HG02938 (cell line): ENCODE results near the gene RPL19.
"Not testable (repeated sequence)": the region's sequence is repeated elsewhere in the genome, so short reads cannot be mapped to it uniquely, and the experiment has no call there.

Experiments
- ATAC-seq: cut with Tn5 transposase; IDR thresholded peaks from one replicate; pipeline ENCODE4 v1.9.1; 2021; ENCODE audit warnings: mild to moderate bottlenecking, moderate library complexity; ENCODE audit not compliant: unreplicated experiment

RPL19 gene

DNA sequence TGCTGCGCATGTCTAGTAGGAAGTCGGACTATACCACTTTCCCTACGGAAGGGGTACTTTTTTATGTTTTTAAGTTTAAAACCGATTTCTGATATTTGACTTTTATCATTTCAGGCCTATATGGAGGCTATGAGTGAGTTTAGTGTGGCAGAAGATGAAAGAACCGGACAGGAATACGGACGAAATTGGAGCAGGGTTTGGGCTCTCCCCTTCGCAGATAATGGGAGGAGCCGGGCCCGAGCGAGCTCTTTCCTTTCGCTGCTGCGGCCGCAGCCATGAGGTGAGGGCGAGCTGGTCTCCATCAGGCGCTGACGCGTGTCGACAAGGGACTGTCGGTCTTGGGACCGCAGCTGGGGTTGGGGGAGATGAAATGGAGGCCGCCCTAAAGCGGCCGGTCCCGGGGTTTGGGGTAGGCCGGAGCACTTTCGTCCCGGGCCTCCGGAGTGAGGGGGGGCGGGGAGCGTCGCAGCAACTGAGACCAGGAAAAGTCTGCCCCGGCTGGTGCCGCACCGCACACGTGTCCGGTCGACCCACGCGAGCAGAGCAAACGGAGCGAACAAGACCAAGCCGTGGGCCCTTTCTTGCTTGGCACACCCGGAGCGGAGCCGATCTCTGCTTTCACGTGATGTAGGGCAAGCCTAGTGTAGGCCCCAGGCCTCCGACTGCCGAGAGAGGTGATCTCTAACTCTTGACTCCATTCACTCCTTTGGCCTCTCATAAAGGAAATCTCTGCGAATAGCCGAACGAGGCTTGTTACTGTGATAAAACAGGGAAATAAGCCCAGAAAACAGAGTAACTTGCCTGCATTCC, at the start of gene RPL19:
TSS of gene RPL19 (plus strand) at position 214 of the 810 bp plus-strand sequence. CDS start at position 276, 62 bp downstream.
- peak; percentile 48 for ATAC-seq

DNA sequence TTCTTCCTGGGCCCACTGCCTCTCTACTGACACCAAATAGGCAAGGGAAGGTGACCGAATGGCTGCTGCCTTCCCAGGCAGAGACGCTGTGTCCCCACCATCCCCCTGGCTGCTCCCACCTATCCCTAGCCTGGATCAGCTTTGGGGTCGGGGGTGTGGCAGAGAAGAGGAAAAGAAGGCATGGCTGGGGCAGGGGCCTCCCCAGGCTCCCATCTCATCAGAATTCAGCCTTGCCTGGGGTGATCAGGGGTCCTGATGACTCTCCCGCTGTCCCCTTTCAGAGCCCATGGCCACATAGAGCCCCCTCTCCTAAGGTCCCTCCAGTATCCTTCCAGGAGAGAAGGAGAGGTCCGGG, 49.3 kb upstream of the RPL19 start:
- ATAC-seq, result no peak

DNA sequence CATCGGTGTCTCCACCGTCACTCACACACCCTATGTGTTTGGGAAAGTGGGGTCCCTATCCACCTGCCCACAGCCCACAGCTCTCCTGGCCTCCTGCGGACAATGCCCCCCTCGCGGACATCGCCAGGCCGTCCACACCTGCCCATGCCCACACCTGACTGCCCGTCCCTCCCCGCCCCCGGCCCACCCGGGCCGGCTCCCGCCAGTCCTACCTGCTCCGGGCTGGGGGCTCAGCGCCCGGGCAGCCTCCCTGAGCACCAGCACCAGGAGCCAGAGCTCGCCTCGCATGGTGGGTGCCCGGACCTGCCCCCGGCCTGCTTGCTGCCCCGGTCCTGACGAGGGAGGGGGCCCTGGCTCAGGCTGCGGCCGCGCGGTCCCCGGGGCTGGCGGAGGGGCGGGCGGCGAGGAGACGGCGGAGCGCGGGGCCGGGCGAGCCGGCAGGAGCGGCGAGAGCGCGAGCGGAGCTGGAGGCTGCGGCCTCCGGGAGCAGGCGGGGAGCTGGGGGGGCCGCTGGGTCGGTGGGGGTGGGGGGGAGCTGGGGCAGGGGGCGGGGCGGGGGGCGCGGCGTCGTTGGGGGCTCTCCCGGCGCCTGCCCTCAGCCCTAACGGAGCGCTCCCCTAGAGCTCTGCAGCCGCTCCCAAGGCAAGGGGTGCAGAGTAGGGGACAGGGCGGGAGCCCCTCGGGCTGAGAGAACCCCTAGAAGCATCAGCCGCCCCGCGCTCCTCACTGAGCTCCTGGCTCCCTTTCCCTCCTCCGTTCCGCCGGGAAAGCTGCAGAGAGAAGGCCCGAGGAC, 48.7 kb upstream of the RPL19 start, which contains the start of gene PLXDC1:
TSS of gene PLXDC1 (minus strand) at position 488 of the 793 bp plus-strand sequence. CDS start at position 288, 200 bp downstream.
- ATAC-seq, result no peak

DNA sequence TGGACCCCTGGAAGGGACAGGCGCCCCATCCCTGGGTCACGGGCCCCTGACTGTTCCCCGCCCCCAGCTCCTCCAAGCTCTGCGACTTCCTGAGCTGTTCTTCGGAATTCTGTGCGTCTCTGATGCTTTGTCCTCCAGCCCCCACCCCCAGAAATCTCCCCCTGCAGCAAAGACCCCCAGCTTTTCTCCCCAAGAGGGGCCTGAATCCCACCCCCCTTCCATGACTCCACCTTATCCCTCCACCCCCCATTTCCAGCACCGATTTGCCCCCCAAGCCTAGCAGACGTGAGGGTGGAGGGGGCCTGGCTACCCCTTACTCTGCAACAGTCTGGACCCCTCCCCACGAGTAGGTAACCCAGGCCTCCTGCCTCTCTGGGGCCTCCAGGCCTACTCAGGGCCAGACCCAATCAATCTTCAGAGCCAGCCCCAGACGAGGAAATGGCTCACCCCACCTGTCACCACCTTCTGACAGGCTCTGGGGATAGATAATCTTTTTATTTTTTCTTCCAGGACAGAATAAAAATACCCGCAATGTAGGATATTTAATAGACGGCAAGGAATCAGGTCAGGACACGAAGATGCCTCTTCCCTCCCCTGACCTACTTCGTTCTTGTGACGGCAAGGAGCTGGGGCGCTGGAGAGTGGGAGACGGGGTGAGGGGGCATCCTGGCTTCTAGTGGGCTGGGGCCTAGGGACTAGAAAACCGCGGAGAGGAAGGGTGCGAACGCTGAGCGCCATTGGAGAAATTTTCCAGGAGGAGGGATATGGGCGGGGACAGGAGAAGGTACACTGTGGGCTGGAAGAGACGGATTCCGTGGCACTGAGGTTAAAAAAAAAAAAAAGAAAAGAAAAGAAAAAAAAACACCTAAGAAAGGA, 47.9 kb upstream of the RPL19 start:
- no peak for ATAC-seq

DNA sequence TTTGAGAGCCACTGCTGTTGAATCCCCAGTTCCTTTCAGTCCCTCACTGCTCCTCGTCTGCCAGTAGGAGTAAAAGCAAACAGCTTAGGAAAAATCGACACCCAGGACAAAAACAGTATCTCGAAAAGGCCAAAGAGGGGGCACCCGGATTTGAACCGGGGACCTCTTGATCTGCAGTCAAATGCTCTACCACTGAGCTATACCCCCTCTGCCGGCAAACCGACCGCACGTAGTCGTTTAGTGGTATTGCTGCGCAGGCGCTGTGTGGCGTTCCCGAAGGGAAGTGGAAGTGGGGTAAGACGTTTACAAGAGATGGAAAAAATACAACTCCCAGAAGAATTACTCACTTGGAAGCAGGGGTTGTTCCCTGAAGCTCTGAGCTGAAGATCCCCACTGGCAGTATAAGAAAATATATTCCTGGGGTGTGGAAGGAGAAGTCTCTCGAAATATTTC, 46.5 kb upstream of the RPL19 start:
- peak; percentile 44 for ATAC-seq

DNA sequence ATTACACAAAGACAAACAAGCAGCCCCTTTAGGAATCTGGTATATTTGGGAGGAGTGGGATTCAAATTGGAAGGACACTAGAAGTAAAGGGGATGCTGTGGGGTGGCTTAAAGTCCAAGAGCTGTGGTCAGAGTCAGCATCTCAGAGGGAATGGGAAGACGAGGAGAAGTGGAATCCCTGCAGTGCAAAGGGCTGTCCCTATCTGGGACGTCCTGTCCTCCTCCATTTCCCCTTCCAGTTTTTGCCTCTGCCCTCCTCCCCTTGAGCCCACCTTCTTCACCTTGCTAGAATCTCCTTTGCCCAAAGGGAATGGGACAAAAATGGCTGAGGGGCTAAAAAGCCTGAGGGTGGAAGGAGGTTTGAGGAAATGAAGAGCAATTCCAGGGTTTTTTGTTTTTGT, 44.4 kb upstream of the RPL19 start:
- ATAC-seq, result no peak

DNA sequence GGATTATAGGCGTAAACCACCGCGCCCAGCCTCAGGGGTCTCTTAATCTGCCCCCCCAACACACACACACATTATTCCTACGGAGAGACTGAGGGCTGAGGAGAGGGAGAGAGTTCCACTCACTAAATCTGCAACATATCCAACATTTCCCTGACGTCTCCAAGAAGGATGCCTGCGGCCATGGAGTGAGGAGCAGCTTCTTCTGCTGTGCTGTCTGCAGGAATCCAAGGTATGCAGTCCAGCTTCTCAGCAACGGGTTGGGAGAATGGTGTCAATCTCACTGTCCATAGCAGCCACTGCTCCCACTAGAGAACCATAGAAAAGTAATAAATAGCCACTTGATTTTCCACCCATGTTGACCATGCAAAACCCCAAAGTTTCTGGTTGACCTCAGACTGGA, 43.6 kb upstream of the RPL19 start:
- ATAC-seq, result no peak

DNA sequence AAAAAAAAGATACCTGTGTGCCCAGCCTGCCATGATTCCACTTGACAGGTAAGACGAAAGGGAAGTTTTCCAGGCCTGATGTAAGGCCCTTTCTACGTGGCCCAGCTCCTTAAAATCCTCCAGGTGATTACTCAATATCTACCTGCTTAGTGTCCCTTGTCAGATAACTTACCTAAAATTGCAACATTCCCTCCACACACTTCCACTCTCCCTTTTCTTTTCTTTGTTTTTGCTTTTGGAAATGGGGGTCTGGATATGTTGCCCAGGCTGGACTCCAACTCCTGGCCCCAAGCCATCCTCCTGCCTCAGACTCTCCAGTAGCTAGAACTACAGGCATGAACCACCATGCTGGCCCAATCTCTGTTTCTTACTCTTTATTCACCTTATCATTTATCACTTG, 41.5 kb upstream of the RPL19 start:
- ATAC-seq, result no peak

DNA sequence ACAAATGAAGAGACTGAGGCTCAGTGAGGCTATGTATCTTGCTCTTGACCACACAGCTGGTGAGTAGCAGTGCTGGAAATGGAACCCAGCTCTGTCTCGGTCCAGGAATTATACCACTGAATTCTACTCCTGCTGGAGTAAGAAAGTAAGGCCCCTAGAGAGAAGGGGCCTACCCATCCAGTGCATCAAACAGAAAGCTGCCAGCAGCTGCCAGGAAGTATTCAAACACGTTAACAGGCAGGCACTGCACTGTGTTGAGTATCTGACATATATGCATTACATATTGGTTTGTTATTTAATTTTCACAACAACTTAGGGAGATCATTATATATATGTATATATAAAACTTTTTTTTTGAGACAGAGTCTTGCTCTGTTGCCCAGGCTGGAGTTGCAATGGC, 38.1 kb upstream of the RPL19 start:
- no peak for ATAC-seq

DNA sequence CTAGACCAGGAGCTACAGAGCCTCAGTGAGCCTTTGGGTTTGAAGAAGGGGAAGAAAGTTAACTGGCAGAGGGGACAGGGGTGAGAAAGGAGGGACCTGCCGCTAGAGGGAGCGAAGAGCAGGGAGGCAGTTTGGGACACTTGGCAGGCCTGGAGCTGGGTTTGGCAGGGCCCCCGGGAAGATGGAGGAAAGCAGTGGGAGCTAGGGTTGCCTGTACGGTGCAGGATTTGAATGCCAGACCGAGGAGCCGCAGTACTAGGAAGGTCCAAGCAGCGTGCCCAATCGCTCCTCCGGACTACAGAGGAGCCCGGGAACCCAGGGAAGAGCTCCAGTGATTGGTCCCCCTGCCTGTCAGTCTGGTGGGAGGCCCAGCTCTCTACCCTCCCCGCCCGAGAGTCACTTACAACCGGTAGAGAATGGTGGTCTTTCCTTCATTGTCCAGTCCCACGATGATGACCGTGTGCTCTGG, 35.4 kb upstream of the RPL19 start:
- ATAC-seq, result peak; percentile 76

DNA sequence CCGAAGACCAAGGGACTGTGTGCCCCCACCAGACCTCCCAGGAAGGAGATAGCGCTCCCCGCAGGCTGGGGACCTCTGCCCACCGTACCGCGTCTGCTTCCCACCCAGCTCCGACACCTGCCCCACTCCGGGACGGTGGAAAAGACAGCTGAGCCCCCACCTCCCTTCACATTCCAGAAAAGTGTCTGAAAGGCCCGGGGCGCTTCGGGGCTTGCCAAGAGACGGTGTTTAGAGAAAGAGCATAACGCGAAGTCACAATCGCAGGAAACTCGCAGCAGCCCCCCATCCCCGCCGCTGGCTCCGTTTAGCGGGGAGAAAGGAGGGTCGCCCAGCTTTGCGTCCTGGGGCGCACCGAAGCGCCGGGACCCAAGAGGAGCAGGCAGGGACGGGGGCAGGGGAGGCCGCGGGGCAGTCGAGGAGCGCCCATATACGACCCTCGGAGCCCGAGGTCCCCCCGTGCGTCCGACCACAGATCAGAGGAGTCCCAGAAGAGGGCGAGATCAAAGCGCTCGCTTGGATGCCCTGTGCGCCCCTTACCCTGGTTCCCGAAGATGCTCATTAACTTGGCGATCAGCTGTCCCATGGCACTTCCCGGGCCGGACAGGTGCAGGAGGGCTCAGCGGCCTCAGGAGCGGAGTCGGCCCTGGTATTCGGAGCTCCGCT, 34.8 kb upstream of the RPL19 start:
- ATAC-seq, result no peak

DNA sequence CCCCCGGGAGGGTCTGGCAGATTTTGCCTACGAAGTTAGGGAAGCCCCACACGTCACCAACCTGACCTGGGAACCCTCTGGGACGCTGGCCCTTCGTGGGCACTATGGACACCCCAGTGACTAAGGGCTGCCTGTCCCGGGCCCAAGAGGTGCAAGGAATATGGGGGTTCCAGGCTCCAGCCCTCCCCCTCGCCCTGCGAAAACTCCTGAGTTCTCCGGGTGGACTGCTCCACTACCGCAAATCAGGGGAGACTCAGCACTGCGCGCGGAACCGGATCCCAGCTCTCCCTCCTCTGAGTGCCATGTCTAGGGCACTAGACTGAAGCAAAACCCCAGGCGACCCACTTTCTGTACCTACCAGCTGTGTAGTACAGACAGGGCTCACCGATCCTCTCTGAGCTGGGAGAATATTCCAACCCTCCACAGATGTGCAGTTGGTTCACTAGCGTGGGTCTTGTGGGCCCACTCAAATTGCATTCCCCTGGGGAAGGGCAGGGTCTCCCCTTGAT, 34.2 kb upstream of the RPL19 start, which contains the start of gene ARL5C:
TSS of gene ARL5C (minus strand) at position 321 of the 509 bp plus-strand sequence. CDS start 401 bp downstream, outside the sequence.
- ATAC-seq, result no peak

DNA sequence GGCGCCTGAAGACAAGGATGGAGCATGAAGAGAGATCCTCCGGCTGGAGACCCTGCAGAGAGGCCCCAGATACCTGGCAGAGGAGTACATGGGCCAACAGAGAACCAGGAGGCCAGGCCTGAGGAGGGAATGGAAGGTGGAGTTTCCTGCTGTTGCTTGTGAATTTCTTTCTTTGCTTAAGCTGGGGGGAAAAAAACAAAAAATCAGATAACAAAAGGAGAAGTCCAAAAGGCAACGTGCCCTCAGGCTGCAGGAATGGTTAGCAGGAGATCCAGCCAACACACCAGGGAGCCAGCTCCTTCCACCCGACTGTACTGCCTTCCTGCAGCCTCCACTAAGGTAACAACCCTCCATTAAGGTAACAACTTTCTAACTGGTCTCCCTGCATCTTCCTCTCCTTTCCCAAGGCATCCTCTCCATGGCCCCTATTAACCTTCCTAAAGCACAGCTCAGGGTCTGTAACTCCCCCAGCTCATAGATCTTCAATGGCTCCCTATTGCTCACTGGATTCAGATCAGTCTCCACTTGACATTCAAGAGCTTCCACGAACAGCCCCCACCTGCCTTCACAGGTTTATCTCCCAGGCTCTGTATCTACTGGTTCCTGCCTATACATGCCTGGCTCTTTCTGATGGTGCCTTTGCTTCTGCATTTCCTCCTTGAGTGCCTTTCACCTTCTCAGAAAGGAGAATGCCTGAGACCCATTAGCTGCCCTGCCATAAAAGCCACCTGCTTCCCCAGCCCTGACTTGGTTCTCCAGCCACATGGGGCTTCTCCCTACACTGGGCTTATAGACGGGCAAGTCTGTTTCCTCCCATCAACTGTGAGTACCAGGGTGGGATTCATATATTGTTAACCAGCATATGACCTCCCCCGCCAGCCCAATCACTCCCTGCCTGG, 33.4 kb upstream of the RPL19 start:
- no peak for ATAC-seq

DNA sequence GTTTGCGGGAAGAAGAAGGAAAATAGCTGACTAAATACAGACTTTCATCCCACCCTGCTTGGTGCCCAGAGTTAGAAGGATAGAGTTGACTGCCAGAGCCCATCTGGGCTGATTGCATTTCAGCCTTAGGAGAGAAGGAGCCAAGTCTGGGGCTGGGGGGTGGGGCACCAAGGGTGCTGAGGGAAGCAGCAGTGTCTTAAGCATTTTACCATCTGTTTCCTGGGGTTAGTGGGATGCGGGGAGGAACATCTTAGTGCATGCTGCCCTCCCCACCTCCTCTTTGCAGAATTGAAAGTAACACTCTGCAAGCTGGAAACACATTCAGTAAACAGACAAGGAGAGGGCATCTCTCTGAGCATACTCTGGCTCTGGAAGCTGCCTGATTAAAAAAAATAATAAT, 32.6 kb upstream of the RPL19 start:
- ATAC-seq, result no peak

DNA sequence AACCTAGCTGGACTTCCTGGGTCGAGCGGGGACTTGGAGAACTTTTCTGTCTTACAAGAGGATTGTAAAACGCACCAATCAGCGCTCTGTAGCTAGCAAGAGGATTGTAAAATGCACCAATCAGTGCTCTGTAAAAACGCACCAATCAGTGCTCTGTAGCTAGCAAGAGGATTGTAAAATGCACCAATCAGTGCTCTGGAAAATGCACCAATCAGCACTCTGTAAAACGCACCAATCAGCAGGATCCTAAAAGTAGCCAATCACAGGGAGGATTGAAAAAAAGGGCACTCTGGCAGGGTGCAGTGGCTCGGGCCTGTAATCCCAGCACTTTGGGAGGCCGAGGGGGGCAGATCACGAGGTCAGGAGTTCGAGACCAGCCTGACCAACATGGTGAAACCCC, 31.6 kb upstream of the RPL19 start:
- ATAC-seq, result not testable (repeated sequence)

DNA sequence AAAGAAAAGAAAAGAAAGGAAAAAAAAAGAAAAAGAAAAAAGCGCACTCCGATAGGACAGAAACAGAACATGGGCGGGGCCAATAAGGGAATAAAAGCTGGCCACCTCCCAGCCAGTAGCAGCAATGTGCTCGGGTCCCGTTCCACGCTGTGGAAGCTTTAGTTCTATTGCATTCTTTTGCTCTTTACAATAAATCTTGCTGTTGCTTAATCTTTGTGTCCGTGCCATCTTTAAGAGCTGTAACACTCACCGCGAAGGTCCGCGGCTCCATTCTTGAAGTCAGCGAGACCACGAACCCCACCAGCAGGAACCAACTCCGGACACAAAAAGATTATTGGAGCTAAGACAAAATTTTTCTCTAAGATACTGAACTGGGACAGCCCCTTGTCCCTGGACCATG, 31.0 kb upstream of the RPL19 start:
- no peak for ATAC-seq

DNA sequence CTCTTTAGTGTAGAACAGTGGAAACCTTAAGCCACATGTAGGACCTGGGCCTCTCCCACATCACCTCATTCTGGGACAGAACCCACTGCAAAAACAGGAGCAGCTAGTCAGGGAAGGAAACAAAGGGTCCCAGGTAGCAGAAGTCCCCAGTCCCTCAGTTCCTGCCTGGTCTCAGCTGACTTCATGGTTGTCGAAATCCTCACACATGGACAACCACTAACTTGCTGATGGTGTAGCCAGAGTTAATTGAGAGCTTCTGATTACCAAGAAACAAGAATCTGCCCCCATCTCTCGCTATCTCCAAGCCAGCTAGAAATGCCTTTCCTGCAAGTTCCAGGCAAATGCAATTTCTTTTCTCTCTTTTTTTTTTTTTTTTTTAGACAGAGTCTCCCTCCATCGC, 30.6 kb upstream of the RPL19 start:
- ATAC-seq, result no peak

DNA sequence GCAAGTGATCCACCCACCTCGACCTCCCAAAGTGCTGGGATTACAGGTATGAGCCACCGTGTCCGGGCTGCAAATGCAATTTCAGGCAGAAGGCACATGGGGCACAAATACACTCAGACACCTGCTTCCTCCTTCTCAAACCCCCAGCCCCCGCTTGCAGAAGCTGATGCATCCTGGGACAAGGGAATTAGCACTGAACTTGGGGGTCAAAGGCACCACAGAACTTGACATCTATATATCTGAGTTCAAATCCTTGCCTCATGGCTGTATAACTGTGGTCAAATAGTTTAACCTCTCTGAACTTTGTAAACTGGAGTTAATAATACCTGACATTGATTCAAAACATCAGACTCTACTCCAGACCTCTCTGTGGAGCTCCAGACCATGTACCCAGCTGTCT, 30.0 kb upstream of the RPL19 start:
- ATAC-seq, result no peak

DNA sequence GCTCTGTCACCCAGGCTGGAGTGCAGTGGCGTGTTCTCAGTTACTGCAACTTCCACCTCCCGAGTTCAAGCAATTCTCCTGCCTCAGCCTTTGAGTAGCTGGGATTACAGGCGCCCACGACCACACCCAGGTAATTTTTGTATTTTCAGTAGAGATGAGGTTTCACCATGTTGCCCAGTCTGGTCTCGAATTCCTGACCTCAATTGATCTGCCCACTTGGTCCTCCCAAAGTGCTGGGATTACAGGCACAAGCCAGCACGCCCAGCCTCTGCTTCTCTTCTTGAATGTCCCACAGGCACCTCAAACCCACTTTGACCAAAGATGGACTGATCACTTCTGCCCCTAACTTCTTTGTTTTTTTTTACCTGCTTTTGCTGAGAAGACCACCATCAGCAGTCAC, 29.5 kb upstream of the RPL19 start:
- no peak for ATAC-seq
